ENCODE measurements around the gene CDNF. TPM values are rescaled to one million over a fixed set of nuclear protein-coding genes. Genes with fewer than 3 reads are reported as not detected.

The CDNF gene
- total RNA-seq, 1 donor from 2014 or later: 1.1 TPM

DNA sequence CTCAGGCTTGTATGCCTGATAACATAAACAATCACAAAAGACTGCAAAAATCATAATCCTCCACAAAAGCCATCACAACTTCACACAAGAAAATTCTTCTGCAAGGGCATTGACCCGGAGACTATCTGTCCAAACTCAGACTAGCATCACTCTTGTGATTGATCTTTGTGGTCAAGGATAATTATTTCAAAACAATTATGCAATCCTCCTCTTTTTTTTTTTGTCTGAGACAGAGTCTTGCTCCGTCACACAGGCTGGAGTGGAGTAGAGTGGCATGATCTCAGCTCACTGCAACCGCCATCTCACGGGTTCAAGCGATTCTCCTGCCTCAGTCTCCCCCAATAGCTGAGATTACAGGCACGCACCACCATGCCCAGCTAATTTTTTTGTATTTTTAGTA lies 22.2 kb downstream of the CDNF start:
- Mint-ChIP-seq H3K4me3 (no peak overlapping the region), H3K36me3 (ENCODE audit: low read depth) (no peaks in the 10 kb centered on the region), H3K9me3 (no peaks in the 10 kb centered on the region), H3K27ac (ENCODE audit: unreplicated experiment) (no peak overlapping the region), H3K27me3 (ENCODE audit: low read depth) (no peaks in the 10 kb centered on the region), H3K4me1 (no peaks in the 10 kb centered on the region)
- TF ChIP-seq CTCF (conservative IDR thresholded peaks at IDR 0.05): no peak
- no peak for DNase-seq (ENCODE audit: low read depth, low spot score)

DNA sequence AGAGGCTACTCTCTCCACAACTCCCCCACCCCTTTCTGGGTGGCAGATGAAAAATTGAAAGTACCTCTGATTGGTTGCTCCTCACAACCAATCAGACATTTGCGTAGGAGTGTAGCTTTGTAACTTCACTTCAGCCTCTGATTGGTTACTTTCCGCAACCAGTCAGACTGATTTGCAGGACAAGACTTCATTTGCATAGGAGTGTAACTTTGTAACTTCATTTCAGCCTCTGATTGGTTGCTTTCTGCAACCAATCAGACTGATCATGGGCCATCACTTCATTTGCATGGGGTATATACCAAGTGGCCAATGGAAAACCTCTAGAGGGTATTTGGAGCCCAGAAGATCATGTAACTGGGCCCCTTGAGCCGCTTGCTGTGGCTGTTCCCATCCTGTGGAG lies 25.6 kb downstream of the CDNF start:
- TF ChIP-seq CTCF (conservative IDR thresholded peaks at IDR 0.05): no peak
- no peaks in the 10 kb centered on the region for H3K27me3 Mint-ChIP-seq (ENCODE audit: low read depth)
- H3K4me3 Mint-ChIP-seq: no peak overlapping the region
- no peaks in the 10 kb centered on the region for H3K4me1 Mint-ChIP-seq
- DNase-seq (ENCODE audit: low read depth, low spot score): no peak
- no peak overlapping the region for H3K27ac Mint-ChIP-seq (ENCODE audit: unreplicated experiment)
- no peaks in the 10 kb centered on the region for H3K9me3 Mint-ChIP-seq
- H3K36me3 Mint-ChIP-seq (ENCODE audit: low read depth): no peaks in the 10 kb centered on the region

DNA sequence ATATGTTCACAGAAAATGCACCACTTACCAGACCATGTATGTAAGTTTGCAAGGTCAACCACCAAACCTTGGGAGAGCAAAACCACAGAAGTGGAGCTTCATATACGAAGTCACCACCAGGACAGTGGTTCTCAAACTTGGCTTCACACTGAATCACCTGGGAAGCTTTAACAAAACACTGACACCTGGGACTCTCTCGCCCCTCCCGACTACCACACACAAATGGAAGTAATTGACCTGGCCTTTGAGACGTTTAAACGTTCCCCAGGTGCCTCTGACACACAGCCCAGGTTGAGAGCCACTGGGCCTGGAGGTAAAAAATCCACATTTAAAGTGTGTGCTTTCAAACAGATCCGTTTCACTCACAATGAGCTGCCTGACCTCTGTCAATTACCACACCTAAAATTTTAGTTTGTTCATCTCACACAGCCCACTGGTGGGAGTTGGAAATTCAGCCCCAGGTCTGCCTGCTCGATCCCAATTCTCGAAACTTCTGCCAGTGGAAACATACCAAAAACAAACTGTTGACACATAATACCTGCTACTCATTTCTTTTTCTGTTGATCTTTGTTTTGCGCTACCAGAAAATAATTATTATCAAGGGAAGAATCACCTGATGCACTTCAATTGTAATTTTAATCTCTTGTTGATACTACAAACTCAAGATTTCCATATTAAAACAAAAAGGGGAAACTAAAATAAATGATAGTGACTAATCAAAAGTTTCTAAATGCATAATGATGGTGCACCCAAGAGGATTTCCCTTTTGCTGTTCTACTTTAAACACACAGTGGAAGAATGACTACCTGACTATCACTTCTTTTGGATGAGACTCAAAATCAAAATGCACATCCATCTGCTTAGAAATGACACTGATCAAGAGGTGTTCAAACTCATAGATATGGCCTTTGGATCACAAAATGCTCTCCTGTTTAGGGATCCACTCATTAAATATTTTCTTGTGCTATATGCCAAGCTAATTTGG lies 26.6 kb downstream of the CDNF start:
- Mint-ChIP-seq H3K27me3 (ENCODE audit: low read depth) (peaks cover 6% of the 10 kb centered on the region), H3K4me3 (no peak overlapping the region), H3K36me3 (ENCODE audit: low read depth) (no peaks in the 10 kb centered on the region), H3K9me3 (no peaks in the 10 kb centered on the region), H3K27ac (ENCODE audit: unreplicated experiment) (no peak overlapping the region), H3K4me1 (no peaks in the 10 kb centered on the region)
- TF ChIP-seq CTCF (conservative IDR thresholded peaks at IDR 0.05): no peak
- DNase-seq (ENCODE audit: low read depth, low spot score): no peak

DNA sequence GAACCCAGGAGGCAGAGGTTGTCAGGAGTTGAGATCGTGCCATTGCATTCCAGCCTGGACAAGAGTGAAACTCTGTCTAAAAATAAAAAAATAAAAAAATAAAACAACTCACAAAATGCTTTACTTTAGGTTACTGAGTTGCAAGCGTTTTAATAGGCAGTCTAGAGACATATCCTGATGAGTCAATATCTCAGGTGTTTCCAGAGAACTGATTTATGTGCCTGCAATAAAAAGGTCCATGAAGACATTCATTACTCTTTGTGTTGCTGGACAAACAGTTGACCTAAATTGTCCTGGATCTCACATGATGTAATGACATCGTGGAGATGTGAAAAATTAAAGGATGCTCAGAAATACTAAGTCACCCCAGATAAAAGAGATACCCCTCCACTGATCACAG lies 31.5 kb downstream of the CDNF start:
- Mint-ChIP-seq H3K27ac (ENCODE audit: unreplicated experiment) (no peak overlapping the region), H3K4me1 (no peaks in the 10 kb centered on the region), H3K4me3 (no peak overlapping the region), H3K27me3 (ENCODE audit: low read depth) (peaks cover 11% of the 10 kb centered on the region), H3K36me3 (ENCODE audit: low read depth) (no peaks in the 10 kb centered on the region), H3K9me3 (no peaks in the 10 kb centered on the region)
- no peak for TF ChIP-seq CTCF (conservative IDR thresholded peaks at IDR 0.05)
- no peak for DNase-seq (ENCODE audit: low read depth, low spot score)

DNA sequence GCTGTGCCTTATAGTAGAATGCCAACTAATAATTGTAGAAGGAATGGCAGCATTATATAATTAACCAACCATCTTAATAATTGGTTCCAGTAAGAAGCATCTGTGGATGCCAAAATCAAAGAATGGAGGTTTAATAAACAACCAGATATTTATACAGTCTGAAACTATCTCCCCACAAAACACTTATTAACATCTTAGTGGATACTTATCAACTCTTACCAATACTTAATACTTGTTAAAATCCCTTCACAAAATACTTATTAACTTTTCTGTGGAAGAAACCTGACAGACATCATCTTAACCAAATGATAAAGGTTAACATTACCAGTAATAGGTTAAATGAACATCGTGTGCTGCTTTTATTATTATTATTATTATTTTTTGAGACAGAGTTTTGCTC lies 34.0 kb downstream of the CDNF start:
- no peak for DNase-seq (ENCODE audit: low read depth, low spot score)

More for the DNA sequence above, 34.0 kb downstream of the CDNF start:
- Mint-ChIP-seq H3K36me3 (ENCODE audit: low read depth) (no peaks in the 10 kb centered on the region), H3K4me3 (no peak overlapping the region), H3K27ac (ENCODE audit: unreplicated experiment) (no peak overlapping the region), H3K27me3 (ENCODE audit: low read depth) (peaks cover 25% of the 10 kb centered on the region), H3K9me3 (no peaks in the 10 kb centered on the region), H3K4me1 (no peaks in the 10 kb centered on the region)
- TF ChIP-seq CTCF (conservative IDR thresholded peaks at IDR 0.05): no peak

Data from neural crest cell (in vitro differentiated cells).